CD4-positive, alpha-beta memory T cell (primary cell): ENCODE data around the gene ZNF648. TPM values are rescaled to one million over a fixed set of nuclear protein-coding genes. Genes with fewer than 3 reads are reported as not detected.
"Not testable (repeated sequence)": the region's sequence is repeated elsewhere in the genome, so short reads cannot be mapped to it uniquely, and the experiment has no call there.

Experiments
- CTCF ChIA-PET: fragments of 350-600 bp; sonication (Branson Sonifier 250); formaldehyde crosslinking; loops from one replicate; lab custom pipeline; 2021; ENCODE audit warnings: inconsistent platforms; ENCODE audit not compliant: partially characterized antibody; lab: Charles Lee
- POLR2A ChIA-PET: fragments of 350-600 bp; sonication (Branson Sonifier 250); formaldehyde crosslinking; loops from one replicate; lab custom pipeline; 2021; ENCODE audit not compliant: partially characterized antibody; lab: Charles Lee
- DNase-seq, 5 donors: peaks; one replicate each; pipeline versions ENCODE4 v3.0.0 to v3.0.0-alpha.2; 2020 to 2022; ENCODE audit warnings: mixed read lengths in 1 of 5
- H3K27ac ChIP-seq: one replicate; pipeline ENCODE4 v1.7.0; 2013; ENCODE audit warnings: low read depth, low read length
- H3K27me3 ChIP-seq: 2 replicates; pipeline ENCODE4 v1.7.0; 2013; ENCODE audit warnings: mild to moderate bottlenecking, low read length, moderate library complexity; ENCODE audit not compliant: insufficient read depth
- H3K36me3 ChIP-seq: 2 replicates; pipeline ENCODE4 v1.7.0; 2013; ENCODE audit warnings: mild to moderate bottlenecking, low read length, moderate library complexity; ENCODE audit not compliant: insufficient read depth
- H3K4me1 ChIP-seq: 2 replicates; pipeline ENCODE4 v1.7.0; 2013; ENCODE audit warnings: mild to moderate bottlenecking, low read length, moderate library complexity; ENCODE audit not compliant: insufficient read depth
- H3K4me3 ChIP-seq, 2 donors: one replicate each; pipeline ENCODE4 v1.7.0; 2013; ENCODE audit warnings: low read length in 2 of 2, mild to moderate bottlenecking in 1 of 2
- H3K9me3 ChIP-seq, 2 donors: one replicate each; pipeline ENCODE4 v1.7.0; 2013; ENCODE audit warnings: low read length in 2 of 2, control low read depth in 1 of 2; ENCODE audit not compliant: control insufficient read depth in 1 of 2
- H3K27ac Mint-ChIP-seq, 7 donors: one replicate each; pipeline ENCODE4 v1.8.0; 2020 to 2021; ENCODE audit warnings: mixed read lengths in 7 of 7, mild to moderate bottlenecking in 6 of 7, inconsistent platforms in 3 of 7, moderate library complexity in 3 of 7
- H3K27me3 Mint-ChIP-seq, 2 donors: one replicate each; pipeline ENCODE4 v1.8.0; 2020 to 2021; ENCODE audit warnings: mixed read lengths in 2 of 2
- H3K36me3 Mint-ChIP-seq, 2 donors: one replicate each; pipeline ENCODE4 v1.8.0; 2020 to 2021; ENCODE audit warnings: mixed read lengths in 2 of 2, inconsistent platforms in 1 of 2, mild to moderate bottlenecking in 1 of 2
- H3K4me1 Mint-ChIP-seq, 4 donors: one replicate each; pipeline ENCODE4 v1.8.0; 2020 to 2021; ENCODE audit warnings: mixed read lengths in 4 of 4, mild to moderate bottlenecking in 1 of 4
- H3K4me3 Mint-ChIP-seq, 8 donors: one replicate each; pipeline ENCODE4 v1.8.0; 2020 to 2021; ENCODE audit warnings: mixed read lengths in 8 of 8, mild to moderate bottlenecking in 7 of 8, moderate library complexity in 6 of 8, inconsistent platforms in 3 of 8
- H3K9me3 Mint-ChIP-seq, 8 donors: one replicate each; pipeline ENCODE4 v1.8.0; 2020 to 2021; ENCODE audit warnings: mixed read lengths in 8 of 8, mild to moderate bottlenecking in 5 of 8, inconsistent platforms in 3 of 8, moderate library complexity in 1 of 8
- intact Hi-C: fragments of 100-400 bp; cut with micrococcal nuclease; formaldehyde crosslinking; loops from one replicate; pipeline ENCODE4 v1.15.1; 2023
- polyA plus RNA-seq, 2 donors: library from polyadenylated mRNA; unstranded; fragments of 300-500 nt; fragmentation: Illumina TruSeq; gene quantifications; one replicate each; pipeline ENCODE4 v1.2.3, GENCODE V29; 2021
- total RNA-seq, 2 experiments: library from RNA; stranded (reverse); gene quantifications; one replicate each; pipeline ENCODE4 v1.2.3, GENCODE V29; 2021

Gene ZNF648
- total and polyA plus RNA-seq, 4 experiments from 2014 or later: not detected

DNA sequence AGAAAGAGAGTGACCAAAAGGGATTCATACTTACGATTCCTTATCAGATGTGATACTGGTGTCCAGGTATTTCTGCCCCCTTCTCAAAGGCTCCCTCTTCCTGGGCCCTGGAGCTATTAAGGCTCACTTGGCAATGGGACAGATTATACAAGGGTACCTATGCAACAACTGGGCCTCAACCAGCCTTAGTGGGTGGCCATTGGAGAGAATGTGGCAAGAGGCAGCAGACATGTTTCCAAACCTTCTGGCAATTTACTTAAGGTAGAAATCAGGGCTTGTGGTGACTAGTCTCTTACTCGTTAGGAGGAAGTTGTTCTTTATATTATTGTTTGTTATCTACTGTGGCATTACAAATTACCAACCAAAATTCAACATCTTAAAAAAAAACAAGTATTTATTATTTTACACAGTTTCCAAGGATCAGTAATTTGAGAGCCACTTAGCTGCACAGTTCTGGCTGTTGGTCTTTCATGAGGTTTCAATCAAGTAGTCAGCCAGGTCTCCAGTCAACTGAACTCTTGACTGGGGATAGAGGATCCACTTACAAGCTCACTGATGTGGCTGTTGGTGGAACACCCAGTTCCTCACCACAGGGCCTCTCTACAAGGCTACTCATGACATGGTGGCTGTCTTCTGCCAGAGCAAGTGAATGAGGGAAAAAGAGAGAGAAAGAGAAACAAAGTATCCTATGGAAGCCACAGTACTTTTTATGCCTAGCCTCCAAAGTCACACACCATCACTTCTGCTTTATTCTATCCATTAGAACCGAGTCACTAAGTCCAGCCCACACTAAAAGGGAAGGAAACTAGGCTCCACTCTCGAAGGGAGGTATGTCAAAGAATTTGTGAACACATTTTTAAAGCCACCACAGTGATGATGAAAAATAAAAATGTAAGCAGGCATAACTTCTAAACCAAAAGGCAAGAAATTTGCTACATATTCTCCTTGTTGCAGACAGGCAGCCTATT is 10.7 kb downstream of the ZNF648 start:
- intact Hi-C loops: loop anchor here (10.0 kb wide), 1 partner anchor 376 kb away; no protein-coding TSS in a partner anchor
- CTCF ChIA-PET: interaction anchor here (4.6 kb wide), 1 partner anchor 573 kb away, joined by 72 read pairs; no protein-coding TSS in a partner anchor
- H3K9me3 Mint-ChIP-seq: peaks cover 0 to 9% (median 5%) of the 10 kb centered on the region in 8 donors
- DNase-seq: no peak
- peaks cover 0 to 6% of the 10 kb centered on the region in 2 donors for H3K36me3 Mint-ChIP-seq
- Histone ChIP-seq H3K36me3 (no peaks in the 10 kb centered on the region), H3K27ac (no peak overlapping the region), H3K9me3 (no peaks in the 10 kb centered on the region), H3K27me3 (no peaks in the 10 kb centered on the region), H3K4me1 (peaks cover 11% of the 10 kb centered on the region), H3K4me3 (no peak overlapping the region)
- POLR2A ChIA-PET: no interaction called here
- H3K4me3 Mint-ChIP-seq: no peak overlapping the region
- H3K27me3 Mint-ChIP-seq: peaks cover 0 to 5% of the 10 kb centered on the region in 2 donors
- no peak overlapping the region for H3K27ac Mint-ChIP-seq
- H3K4me1 Mint-ChIP-seq: peaks cover 0 to 7% (median 2%) of the 10 kb centered on the region in 4 donors

DNA sequence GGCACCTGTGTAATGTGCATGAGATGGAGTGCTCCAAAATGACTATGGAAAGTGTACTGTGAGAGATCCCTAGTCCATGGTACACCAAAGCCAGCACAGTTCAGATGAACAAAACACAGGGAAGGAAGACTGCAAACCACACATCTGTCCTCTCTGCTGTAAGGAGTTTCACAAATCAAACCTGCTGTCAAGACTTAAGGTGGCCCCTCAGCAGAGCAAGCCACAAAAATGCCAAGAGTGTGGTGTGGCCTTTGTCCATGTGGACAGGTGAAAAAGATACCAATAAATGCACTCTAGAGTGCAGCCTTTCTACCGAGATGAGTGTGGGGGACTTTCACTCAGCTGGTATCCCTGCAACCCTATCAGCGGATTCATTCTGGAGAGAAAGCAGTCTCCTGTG is 12.9 kb downstream of the ZNF648 start:
- H3K27ac Mint-ChIP-seq: no peak overlapping the region
- H3K4me3 ChIP-seq: no peak overlapping the region
- no peak overlapping the region for H3K4me3 Mint-ChIP-seq
- H3K27me3 ChIP-seq: no peaks in the 10 kb centered on the region
- CTCF ChIA-PET: no interaction called here
- H3K36me3 Mint-ChIP-seq: peaks cover 0 to 7% of the 10 kb centered on the region in 2 donors
- intact Hi-C loops: no loop called here
- DNase-seq: no peak
- no peak overlapping the region for H3K27ac ChIP-seq
- H3K9me3 ChIP-seq: no peaks in the 10 kb centered on the region
- H3K4me1 Mint-ChIP-seq: peaks cover 0 to 7% (median 2%) of the 10 kb centered on the region in 4 donors
- peaks cover 0 to 18% (median 11%) of the 10 kb centered on the region in 8 donors for H3K9me3 Mint-ChIP-seq
- POLR2A ChIA-PET: no interaction called here
- H3K36me3 ChIP-seq: no peaks in the 10 kb centered on the region
- H3K27me3 Mint-ChIP-seq: no peaks in the 10 kb centered on the region
- H3K4me1 ChIP-seq: peaks cover 11% of the 10 kb centered on the region

DNA sequence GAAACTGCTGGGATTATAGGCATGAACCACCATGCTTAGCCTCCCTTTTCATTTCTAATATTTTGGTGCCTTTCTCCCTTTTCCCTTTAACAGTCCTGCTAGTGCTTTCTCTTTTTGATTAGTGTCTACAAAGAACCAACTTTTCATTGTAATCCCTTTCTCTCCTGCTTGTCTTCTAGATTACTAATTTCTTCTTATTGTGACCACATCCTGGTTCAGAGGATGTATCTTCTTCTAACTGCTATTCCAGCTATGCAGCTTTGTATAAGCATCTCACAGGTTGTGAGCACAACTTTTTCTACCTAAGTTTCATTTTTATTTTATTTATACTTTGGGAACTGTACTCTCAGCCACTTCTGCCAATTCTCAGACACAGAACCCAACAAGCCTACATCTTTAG is 14.7 kb downstream of the ZNF648 start:
- Mint-ChIP-seq H3K9me3 (peaks cover 0 to 19% (median 11%) of the 10 kb centered on the region in 8 donors), H3K27me3 (no peaks in the 10 kb centered on the region), H3K36me3 (peaks cover 0 to 7% of the 10 kb centered on the region in 2 donors), H3K4me1 (peaks cover 0 to 7% (median 2%) of the 10 kb centered on the region in 4 donors), H3K27ac (peak overlapping the region in 3 of 7 donors; percentile 45 to 59 (median 59)), H3K4me3 (peak overlapping the region in 2 of 8 donors; percentile 21 to 61)
- CTCF ChIA-PET: interaction anchor here (1.3 kb wide), 1 partner anchor 34 kb away, joined by 4 read pairs; no protein-coding TSS in a partner anchor
- DNase-seq: no peak
- H3K4me1 ChIP-seq: peaks cover 11% of the 10 kb centered on the region
- H3K36me3 ChIP-seq: no peaks in the 10 kb centered on the region
- H3K27me3 ChIP-seq: no peaks in the 10 kb centered on the region
- intact Hi-C loops: no loop called here
- H3K4me3 ChIP-seq: no peak overlapping the region
- no peak overlapping the region for H3K27ac ChIP-seq
- no peaks in the 10 kb centered on the region for H3K9me3 ChIP-seq
- POLR2A ChIA-PET: interaction anchor here (1.5 kb wide), 1 partner anchor 17 kb away, joined by 5 read pairs; no protein-coding TSS in a partner anchor

- H3K4me1 ChIP-seq: peaks cover 11% of the 10 kb centered on the region
- H3K27me3 ChIP-seq, intact Hi-C loops, H3K9me3 ChIP-seq, H3K27ac ChIP-seq, CTCF ChIA-PET, H3K27ac Mint-ChIP-seq, H3K4me3 ChIP-seq, POLR2A ChIA-PET, H3K27me3 Mint-ChIP-seq, H3K4me1 Mint-ChIP-seq, DNase-seq, H3K36me3 Mint-ChIP-seq, H3K36me3 ChIP-seq: not testable (repeated sequence)
- peaks cover 0 to 20% (median 11%) of the 10 kb centered on the region in 8 donors for H3K9me3 Mint-ChIP-seq
- H3K4me3 Mint-ChIP-seq: peak overlapping the region in 1 of 8 donors; percentile 24
These were observed 16.0 kb downstream of the ZNF648 start for GRCh38 chr1:182045481-182045880.

- no peaks in the 10 kb centered on the region for H3K27me3 Mint-ChIP-seq
- H3K4me1 Mint-ChIP-seq: peaks cover 0 to 1% (median under 1%) of the 10 kb centered on the region in 4 donors
- peaks cover 0 to 3% of the 10 kb centered on the region in 2 donors for H3K36me3 Mint-ChIP-seq
- no peak overlapping the region for H3K4me3 Mint-ChIP-seq
- intact Hi-C loops: no loop called here
- no peak for DNase-seq
- Histone ChIP-seq H3K9me3 (no peaks in the 10 kb centered on the region), H3K27ac (no peak overlapping the region), H3K4me3 (no peak overlapping the region), H3K27me3 (no peaks in the 10 kb centered on the region), H3K4me1 (peaks cover 3% of the 10 kb centered on the region), H3K36me3 (no peaks in the 10 kb centered on the region)
- H3K9me3 Mint-ChIP-seq: peaks cover 0 to 39% (median 18%) of the 10 kb centered on the region in 8 donors
- ChIA-PET POLR2A (no interaction called here), CTCF (no interaction called here)
- no peak overlapping the region for H3K27ac Mint-ChIP-seq
These were observed 19.9 kb downstream of the ZNF648 start for GRCh38 chr1:182041615-182042014.

- H3K36me3 Mint-ChIP-seq: no peaks in the 10 kb centered on the region
- no peaks in the 10 kb centered on the region for H3K4me1 ChIP-seq
- H3K9me3 Mint-ChIP-seq: peaks cover 0 to 27% (median 8%) of the 10 kb centered on the region in 8 donors
- no peak for DNase-seq
- no peaks in the 10 kb centered on the region for H3K27me3 Mint-ChIP-seq
- no peaks in the 10 kb centered on the region for H3K4me1 Mint-ChIP-seq
- POLR2A ChIA-PET: no interaction called here
- no peaks in the 10 kb centered on the region for H3K27me3 ChIP-seq
- CTCF ChIA-PET: no interaction called here
- H3K27ac Mint-ChIP-seq: no peak overlapping the region
- intact Hi-C loops: no loop called here
- no peaks in the 10 kb centered on the region for H3K9me3 ChIP-seq
- H3K36me3 ChIP-seq: no peaks in the 10 kb centered on the region
- no peak overlapping the region for H3K4me3 Mint-ChIP-seq
- H3K4me3 ChIP-seq: no peak overlapping the region
- no peak overlapping the region for H3K27ac ChIP-seq
These were observed 23.3 kb downstream of the ZNF648 start for GRCh38 chr1:182038220-182038619.

GRCh38 chr1:182035097-182035770 is 26.3 kb downstream of the ZNF648 start:
- Mint-ChIP-seq H3K36me3 (no peaks in the 10 kb centered on the region), H3K4me1 (peaks cover 1 to 5% (median 2%) of the 10 kb centered on the region in 4 donors), H3K27me3 (no peaks in the 10 kb centered on the region), H3K27ac (no peak overlapping the region), H3K4me3 (no peak overlapping the region), H3K9me3 (peaks cover 0 to 27% (median 8%) of the 10 kb centered on the region in 8 donors)
- DNase-seq: no peak
- no peaks in the 10 kb centered on the region for H3K36me3 ChIP-seq
- intact Hi-C loops: no loop called here
- H3K4me3 ChIP-seq: no peak overlapping the region
- ChIA-PET POLR2A (no interaction called here), CTCF (interaction anchor here (1.0 kb wide), 1 partner anchor 19 kb away, joined by 3 read pairs; no protein-coding TSS in a partner anchor)
- H3K4me1 ChIP-seq: peaks cover 1% of the 10 kb centered on the region
- no peak overlapping the region for H3K27ac ChIP-seq
- no peaks in the 10 kb centered on the region for H3K27me3 ChIP-seq
- H3K9me3 ChIP-seq: no peaks in the 10 kb centered on the region
